HG03196 (cell line): Measurements from ENCODE around the gene EME1.
"Not testable (repeated sequence)": the region's sequence is repeated elsewhere in the genome, so short reads cannot be mapped to it uniquely, and the experiment has no call there.

Experiments used
- ATAC-seq: cut with Tn5 transposase; IDR thresholded peaks from one replicate; pipeline ENCODE4 v1.9.1; 2021; ENCODE audit not compliant: unreplicated experiment

Gene EME1

GRCh38 chr17:50424246-50424995 lies 51.4 kb downstream of the EME1 start:
- ATAC-seq, result no peak

GRCh38 chr17:50424996-50425681 lies 52.1 kb downstream of the EME1 start:
- no peak for ATAC-seq

- no peak for ATAC-seq
Measured at GRCh38 chr17:50425682-50426471, 52.8 kb downstream of the EME1 start, which contains the start of gene ACSF2. Gene ACSF2, plus strand, starts transcription at chr17:50426218. Its CDS starts 44 bp downstream, at chr17:50426262.

GRCh38 chr17:50426472-50426782 lies 53.4 kb downstream of the EME1 start:
- no peak for ATAC-seq

- ATAC-seq, result no peak
Measured at GRCh38 chr17:50426814-50427787, 54.1 kb downstream of the EME1 start.

DNA sequence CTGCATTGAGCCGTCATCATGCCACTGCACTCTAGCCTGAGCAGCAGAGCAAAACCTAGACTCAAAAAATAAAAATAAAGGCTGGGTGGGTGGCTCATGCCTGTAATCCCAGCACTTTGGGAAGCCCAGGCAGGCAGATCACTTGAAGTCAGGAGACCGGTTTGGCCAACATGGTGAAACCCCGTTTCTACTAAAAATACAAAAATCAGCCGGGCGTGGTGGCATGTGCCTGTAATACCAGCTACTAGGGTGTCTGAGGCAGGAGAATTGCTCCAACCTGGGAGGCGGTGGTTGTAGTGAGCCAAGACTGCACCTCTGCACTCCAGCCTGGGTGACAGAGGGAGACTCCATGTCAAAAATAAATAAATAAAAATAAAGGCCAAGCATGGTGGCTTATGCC lies 55.1 kb downstream of the EME1 start:
- ATAC-seq, result not testable (repeated sequence)

DNA sequence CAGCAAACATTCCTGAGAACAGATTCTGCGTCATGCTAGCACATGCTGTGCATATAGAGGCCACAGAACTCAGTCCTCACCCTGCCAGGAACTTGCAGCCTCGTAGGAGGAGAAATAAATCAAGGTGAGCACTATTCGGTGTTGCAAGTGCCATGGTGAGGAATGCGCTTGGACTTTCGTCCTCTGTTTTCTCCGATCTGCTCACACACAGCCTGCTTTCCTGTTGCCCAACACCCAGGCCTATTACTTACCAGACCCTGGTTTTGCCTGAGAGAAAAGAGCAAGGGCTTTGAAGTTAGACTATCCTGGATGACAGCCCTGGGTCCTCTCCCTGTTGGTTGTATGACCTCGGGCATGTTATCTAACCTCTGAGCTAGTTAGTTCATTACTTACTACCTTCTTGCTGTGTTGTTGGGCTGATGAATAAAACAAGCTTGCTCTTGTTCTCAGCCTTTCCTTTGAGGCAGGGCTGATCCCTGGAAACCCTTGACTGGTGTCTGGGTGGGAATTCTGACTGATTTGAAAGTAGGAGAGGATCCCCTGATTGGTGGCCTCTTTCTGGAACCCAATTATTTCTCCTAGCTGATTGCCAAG lies 55.9 kb downstream of the EME1 start:
- ATAC-seq, result no peak

- no peak for ATAC-seq
Measured at GRCh38 chr17:50429793-50430192, 56.8 kb downstream of the EME1 start.
